ENCODE results near the gene IDI1.

DNA sequence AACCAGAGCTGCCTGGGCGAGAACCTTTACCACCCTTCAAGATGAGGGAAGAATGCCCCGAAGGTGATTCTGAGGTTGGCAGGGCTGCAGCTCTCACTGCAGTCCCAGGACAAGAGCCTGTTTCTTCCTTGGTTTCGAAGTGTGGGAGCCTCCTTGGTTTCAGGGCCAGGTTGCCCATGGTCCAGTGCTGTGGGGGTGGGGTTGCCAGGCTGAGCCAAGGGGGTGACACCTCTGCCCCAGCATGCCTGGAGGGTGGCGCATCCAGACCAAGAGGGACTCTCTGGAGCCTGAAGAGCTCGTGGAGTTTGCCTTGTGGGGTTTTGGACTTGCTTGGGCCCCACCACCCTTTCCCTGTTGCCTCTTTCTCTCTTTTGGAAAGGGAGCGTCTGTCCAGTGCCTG, 48.5 kb upstream of the IDI1 start:
- TF ChIP-seq, protein P1, sequence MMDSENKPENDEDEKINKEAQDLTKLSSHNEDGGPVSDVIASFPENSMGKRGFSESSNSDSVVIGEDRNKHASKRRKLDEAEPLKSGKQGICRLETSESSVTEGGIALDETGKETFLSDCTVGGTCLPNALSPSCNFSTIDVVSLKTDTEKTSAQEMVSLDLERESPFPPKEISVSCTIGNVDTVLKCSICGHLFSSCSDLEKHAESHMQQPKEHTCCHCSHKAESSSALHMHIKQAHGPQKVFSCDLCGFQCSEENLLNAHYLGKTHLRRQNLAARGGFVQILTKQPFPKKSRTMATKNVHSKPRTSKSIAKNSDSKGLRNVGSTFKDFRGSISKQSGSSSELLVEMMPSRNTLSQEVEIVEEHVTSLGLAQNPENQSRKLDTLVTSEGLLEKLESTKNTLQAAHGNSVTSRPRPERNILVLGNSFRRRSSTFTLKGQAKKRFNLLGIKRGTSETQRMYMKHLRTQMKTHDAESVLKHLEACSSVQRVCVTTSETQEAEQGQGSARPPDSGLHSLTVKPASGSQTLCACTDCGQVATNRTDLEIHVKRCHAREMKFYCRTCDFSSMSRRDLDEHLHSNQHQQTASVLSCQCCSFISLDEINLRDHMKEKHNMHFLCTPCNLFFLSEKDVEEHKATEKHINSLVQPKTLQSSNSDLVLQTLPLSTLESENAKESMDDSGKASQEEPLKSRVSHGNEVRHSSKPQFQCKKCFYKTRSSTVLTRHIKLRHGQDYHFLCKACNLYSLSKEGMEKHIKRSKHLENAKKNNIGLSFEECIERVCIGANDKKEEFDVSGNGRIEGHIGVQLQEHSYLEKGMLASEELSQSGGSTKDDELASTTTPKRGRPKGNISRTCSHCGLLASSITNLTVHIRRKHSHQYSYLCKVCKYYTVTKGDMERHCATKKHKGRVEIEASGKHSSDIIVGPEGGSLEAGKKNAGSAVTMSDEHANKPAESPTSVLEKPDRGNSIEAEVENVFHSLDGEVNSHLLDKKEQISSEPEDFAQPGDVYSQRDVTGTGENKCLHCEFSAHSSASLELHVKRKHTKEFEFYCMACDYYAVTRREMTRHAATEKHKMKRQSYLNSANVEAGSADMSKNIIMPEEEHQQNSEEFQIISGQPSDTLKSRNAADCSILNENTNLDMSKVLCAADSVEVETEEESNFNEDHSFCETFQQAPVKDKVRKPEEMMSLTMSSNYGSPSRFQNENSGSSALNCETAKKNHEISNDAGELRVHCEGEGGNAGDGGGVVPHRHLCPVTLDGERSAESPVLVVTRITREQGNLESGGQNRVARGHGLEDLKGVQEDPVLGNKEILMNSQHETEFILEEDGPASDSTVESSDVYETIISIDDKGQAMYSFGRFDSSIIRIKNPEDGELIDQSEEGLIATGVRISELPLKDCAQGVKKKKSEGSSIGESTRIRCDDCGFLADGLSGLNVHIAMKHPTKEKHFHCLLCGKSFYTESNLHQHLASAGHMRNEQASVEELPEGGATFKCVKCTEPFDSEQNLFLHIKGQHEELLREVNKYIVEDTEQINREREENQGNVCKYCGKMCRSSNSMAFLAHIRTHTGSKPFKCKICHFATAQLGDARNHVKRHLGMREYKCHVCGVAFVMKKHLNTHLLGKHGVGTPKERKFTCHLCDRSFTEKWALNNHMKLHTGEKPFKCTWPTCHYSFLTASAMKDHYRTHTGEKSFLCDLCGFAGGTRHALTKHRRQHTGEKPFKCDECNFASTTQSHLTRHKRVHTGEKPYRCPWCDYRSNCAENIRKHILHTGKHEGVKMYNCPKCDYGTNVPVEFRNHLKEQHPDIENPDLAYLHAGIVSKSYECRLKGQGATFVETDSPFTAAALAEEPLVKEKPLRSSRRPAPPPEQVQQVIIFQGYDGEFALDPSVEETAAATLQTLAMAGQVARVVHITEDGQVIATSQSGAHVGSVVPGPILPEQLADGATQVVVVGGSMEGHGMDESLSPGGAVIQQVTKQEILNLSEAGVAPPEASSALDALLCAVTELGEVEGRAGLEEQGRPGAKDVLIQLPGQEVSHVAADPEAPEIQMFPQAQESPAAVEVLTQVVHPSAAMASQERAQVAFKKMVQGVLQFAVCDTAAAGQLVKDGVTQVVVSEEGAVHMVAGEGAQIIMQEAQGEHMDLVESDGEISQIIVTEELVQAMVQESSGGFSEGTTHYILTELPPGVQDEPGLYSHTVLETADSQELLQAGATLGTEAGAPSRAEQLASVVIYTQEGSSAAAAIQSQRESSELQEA (CRISPR knock-in tag; IDR thresholded peaks at IDR 0.05; ENCODE audit: not compliant biosample characterization), result no peak
- TF ChIP-seq CTCF (CRISPR knock-in tag; IDR thresholded peaks at IDR 0.05) (no peak), ZNF646 (CRISPR knock-in tag; IDR thresholded peaks at IDR 0.05) (no peak)
